NCI-H526 (cell line): ENCODE results near the gene TMEM170B.
A peak's percentile ranks its signal among the peaks of the same experiment; 100 is the strongest.

Experiments
- DNase-seq, 2 experiments: peaks; one replicate each; lab custom pipeline; 2025; lab: John Stamatoyannopoulos, UW

TMEM170B gene, protein sequence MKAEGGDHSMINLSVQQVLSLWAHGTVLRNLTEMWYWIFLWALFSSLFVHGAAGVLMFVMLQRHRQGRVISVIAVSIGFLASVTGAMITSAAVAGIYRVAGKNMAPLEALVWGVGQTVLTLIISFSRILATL

DNA sequence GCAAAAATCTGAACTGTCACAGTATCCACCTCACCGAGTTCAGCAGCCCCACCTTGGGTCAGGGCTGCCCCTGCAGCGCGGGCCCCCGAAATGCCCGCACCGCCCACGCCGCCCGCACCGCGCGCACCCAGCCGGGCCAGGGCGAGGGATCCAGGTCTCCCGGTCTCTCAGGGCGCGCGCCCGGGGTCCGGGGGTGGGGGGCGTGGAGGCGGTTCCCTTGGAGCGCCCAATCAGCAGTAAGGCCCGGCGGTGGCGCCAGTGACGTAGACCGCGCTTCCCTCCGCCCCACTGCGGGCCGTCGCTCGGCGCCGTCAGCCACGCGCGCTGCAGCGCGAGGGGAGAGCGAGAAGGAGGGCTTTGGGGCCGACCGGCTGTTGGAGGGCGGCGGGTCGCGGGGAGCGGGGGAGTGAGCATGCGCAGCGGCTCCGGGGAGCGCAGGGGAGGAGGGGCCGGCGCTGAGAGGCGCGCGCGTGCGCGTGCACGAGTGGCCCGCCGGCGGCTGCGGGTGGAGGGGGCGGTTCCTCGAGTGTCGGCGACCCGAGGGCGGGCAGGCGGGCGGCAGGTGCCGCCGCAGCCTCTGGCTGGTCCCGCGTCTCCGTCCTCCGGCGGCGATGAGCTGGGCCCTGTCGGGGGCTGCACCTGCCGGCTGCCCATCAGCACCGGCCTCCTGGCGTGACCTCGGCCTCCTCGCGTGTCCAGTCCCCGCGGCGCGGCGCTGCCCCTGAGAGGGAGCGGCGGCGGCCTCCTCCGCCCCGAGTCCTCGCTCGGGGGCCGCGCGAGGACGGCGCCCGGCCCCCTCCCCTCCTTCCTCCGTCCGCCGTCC is at the start of gene TMEM170B:
Gene TMEM170B (plus strand): TSS at position 521 of the 823 bp plus-strand sequence. CDS start 529 bp downstream, outside the sequence.
- DNase-seq = peak; percentile 92 to 98

DNA sequence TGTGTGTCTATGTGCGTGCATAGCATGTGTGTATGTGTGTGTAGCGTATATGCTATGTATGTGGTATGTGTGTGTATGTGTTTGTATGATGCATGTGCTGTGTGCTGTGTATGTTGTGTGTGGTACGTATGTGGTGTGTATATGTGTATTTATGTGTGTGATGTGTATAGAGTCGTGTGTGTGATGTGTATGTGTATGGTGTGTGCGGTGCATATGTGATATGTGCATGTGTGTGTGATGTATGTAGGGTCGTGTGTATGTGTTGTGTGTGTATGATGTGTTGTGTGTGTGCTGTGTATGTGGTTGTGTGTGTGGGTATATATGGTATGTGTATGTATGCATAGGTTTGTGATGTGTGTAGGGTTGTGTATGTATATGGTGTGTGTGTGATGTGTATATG is 46.6 kb upstream of the TMEM170B start:
- no peak for DNase-seq

DNA sequence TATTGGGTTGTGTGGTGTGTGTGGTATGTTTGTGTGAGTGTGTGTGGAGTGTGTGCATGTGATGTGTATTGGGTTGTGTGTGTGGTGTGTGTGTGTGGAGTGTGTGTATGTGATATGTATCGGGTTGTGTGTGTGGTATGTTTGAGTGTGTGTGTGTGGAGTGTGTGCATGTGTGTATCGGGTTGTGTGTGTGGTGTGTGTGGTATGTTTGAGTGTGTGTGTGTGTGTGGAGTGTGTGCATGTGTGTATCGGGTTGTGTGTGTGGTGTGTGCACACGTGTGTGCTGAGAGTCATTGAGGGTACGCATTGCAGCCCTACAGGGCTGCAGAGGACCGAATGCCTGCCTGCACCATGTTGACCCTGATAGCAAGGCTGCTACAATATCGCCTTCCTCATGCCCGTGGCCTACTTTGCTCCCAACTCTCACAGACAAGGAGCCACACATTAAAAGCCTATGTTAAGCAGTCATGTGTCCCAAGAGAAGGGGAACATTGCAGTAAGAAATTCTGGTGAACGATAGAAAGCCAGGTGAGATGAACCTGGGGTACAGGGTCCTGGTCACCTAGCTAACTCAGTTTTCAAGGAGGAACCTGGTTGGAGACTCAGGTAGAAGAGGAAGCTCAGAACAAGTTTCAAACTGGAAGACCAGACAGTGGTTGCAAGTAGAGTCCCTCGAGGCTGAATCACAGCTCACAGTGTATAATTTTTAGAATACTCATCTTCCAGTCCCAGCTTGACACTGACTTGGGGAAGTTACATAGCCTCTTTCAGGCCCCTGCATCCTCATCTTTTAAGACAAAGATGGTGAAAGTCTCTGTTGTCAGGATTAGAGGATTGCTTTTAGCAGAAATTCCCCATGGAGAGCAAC is 45.7 kb upstream of the TMEM170B start:
- no peak for DNase-seq

DNA sequence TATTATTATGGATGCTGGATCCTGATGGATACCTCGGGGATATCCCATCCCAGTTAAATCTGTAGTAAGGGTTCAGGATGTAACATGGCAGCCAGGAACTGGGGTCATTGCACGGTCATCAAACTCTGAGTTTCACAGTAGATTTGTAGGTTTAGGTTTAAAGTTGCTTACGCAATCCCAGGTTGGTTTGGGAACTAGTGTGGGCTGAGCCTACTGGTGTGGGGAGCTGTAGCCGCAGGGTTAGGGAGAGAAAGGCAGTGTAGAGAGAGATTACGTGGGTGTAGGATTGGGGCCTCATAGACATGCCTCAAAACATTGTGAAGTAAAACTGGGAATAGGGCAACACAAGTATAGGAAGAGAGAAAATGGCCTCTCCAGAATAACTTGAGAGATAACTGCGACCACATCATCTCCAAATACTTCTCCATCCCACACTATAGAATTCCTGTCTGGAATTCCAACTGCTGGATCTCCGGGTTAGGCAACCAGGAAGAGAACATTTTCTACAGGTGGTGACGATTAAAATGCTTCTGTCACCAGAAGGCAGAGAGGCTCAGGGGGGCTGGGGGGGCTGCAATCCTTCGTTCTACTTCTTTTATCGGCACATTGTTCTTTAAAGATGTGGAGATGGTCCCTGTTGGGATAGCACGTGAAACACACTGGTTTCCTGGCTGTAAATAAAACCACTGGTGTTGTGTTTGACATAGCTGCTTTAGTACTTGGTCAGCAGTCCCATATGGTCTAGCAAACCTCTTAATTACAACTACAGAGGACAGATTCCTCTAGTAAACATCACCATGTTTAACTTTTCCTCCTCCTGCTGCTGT is 44.9 kb upstream of the TMEM170B start:
- DNase-seq = no peak

DNA sequence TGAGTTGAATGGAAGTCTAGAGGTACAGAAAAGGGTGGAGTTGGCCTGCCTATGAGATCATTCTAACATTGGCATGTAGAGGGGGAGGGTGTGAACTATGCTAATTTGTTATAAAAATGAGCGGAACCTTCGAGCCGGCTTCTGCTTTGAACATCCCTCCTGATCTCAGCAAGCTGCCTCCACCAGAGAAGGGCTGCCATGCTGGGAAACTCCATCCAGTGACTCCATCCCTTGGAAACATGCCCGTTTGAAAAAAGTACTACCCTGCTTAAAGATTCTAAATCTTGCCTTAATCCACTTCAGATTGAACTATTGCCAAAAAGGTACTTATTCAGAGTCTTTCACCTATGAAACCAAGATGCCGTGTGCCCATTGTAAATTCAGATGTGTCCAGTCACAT is 43.6 kb upstream of the TMEM170B start:
- no peak for DNase-seq

DNA sequence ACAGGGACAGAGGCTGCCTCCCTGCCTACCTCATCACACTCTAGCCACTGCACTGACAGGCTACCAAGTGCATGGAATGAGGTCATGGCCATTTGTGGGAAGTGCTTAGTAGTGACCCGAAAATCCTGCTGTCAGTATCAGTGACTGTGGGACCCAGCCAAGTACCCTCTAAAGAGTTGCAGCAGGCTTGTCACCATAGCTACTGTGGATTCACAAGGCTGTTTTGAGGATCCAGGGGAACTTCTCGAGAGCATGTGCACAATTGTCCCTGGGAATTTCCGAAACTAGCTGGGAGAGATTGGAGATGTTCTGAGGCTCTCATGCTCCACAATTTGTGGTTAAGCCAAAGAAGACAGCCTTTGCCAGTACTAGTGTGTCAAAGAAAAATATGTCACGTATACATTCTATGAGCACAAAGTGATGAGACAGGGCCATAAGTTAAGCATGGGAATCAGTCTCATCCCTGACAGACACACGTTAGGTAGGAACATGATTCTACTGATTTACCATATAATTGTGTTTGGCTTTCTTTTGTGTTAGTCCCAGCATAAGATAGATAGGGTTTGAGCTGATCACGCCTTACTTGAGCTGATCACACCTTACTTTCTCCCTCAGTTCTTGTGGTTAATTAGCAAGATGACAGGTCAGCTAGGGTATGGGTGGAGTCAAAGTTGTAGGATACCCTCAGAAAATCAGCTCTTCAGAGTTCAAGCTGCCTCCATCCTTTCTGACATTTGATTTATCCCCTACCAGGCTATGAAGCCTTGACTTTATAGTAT is 42.6 kb upstream of the TMEM170B start:
- no peak for DNase-seq

DNA sequence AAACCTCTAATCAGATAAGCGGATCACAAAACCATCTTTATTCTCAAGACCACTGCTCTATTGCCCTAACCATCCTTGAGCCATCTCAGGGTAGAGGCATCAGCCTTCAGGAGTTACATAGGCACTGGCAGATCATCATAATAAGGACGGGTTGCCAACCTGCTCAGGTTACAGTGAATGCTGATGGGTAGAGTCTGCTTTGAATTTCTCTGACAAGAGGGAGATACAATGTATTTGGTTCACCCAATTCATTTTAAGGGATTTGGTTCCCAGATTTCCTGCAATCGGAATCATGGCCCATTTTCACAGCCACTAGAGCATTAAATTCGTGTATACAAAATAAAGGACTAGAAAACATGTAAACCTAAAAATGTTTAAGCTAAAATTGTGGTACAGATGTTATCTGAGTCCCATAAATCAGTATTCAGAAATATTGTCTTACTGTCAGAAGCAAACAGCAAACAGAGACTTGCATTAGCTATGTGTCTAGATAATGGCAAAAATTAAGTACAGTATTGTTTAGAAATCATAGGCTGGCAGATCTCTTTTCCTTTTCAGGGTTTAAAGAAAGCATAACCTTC is 41.9 kb upstream of the TMEM170B start:
- DNase-seq = peak in 1 of 2 experiments; percentile 39

DNA sequence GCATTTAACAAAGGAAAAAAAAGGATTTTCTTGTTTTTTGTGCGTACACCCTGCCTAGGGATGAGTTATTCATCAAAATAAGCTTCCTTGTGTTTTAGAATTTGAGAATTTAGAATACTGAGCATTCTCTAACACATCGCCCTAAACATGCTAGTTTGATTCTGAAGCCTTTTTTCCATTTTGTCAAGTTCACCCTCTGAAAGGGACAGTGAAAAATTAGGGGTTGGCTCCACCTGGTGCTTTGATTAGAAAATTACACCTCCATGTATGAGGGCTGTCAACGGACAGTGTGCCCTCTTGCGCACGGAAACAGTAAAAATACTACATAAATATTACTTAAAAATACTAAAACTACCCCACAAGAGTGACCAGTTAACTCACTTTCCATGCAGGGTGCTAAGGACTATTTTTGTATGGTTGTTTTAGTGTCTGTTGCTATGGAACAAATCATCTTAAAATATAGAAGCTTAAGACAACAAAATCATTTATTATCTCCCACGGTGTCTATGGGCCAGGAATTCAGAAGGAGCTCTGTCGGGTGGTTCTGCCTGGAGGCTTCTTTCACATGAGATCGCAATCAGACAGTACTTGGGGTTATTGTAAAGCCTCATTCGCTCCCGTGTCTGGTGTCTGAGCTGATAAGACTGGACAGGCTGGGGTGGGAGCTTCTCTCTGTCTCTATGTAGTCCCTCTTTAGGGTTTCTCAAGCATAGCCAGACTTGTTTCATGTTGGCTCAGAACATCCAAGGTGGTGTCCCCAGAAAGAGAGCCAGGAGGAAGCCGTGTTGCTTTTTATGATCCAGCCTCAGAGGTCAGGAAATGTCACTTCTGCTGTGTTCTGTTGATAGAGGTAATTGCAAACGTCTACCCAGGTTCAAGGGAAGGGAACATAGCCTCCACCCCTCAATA is 41.1 kb upstream of the TMEM170B start:
- peak; percentile 38 to 81 for DNase-seq

DNA sequence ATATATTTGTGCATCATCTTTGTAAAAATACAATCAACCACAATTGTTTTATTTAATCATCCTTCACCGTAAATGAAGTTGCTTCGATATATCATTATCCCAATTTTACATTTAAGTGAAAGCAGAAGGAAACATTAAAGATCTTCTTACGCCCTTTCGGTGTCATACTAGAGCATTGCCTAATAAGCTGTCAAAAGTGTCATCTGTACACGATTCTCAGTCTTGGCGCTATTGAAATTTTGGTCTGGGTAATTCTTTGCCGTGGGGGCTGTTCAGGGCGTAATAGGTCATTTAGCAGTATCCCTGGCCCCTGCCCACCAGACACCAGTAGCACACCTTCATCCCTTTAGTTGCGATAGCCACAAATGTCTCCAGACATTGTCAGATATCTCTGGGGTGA is 40.4 kb upstream of the TMEM170B start:
- DNase-seq = no peak

DNA sequence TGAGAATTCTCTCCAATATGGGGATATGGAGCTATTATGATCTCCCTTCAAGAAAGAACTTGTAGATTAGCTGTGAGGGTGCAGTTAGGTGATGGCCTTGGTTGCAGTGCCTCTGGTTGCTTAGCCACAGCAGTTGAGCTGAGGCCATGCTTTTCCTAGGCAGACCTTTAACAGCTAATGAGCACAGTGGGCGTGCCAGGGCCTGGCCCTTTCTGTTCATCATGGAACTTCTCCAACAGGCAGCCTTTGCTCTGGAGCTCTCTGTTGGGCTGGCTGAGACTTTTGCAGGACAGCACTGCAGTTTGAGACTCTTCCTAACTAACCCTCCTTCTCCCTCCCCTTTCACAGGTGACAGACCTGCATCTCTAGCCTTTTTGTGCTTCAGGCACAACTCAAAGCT is 39.7 kb upstream of the TMEM170B start:
- peak in 1 of 2 experiments; percentile 36 for DNase-seq

DNA sequence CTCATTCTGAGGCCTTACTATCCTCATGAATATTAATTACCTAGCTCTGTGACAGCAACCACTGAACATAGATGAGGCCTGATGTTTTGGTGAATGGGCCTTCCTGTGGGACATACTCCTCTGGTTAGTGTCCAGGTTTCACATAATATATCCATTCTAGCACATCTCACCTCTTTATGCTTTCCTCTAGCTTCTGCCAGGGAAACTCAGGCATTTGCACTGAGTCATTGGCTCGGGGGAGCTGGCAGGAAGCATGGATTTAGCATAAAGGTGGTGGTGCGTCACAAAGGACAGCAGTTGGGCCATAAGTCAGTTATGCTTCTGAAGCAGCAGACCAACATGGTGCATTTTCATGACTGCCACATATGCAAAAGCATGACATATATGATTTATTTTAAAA is 37.5 kb upstream of the TMEM170B start:
- peak in 1 of 2 experiments; percentile 6 for DNase-seq

DNA sequence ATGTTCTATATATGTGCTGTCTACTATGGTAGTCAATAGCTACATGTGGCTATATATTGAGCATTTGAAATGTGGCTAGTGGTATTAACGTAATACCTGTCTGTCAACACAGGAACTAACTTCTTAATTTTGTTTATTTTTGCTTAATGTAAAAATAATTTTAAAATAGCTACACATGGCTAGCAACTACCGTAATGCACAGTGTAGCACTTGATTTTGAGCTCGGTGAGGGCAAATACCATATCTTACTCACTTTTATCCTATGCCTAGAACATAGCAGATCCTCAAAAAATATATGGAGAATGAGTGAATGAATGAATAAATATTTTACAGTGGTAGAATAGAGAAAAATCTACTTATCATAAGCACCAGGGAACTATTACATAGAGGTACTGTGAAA is 28.1 kb upstream of the TMEM170B start:
- DNase-seq = no peak

DNA sequence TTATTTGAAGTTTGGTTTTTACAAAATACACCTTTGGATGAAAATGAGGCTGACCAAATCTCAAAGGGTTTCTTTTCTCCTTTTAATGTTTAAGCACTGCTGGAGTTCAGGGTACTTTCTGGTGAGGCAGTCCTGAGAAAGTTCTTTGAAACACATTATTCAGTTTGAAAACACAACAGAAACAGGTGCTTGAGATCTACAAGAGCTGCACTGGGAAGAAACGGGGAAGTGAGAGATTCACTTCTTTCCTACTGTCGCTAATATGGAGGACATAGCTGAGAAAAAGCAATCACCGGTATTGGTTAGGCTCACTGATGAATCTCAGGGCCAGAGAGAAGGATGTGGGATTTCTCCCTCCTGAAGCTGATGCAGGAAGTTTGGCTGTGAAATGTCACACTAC is 22.9 kb upstream of the TMEM170B start:
- no peak for DNase-seq

DNA sequence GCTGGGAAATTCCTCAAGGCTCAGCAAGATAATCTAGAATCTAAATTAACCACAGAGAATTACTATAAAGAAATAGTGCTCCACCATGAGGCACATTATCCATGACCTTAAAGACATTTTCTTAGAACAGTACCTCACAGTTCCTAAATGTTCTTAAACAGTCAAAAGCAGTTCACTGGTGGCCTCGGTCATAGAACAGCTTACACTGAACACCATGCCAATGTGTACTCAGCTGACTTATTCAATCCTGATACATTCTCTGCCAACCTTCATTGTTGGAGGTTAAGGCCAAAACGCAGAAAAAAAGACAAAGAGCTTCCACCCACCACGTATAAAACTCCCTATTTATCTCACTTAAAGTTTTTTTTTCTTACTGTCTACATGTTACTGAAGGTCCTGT is 21.8 kb upstream of the TMEM170B start:
- DNase-seq = no peak

DNA sequence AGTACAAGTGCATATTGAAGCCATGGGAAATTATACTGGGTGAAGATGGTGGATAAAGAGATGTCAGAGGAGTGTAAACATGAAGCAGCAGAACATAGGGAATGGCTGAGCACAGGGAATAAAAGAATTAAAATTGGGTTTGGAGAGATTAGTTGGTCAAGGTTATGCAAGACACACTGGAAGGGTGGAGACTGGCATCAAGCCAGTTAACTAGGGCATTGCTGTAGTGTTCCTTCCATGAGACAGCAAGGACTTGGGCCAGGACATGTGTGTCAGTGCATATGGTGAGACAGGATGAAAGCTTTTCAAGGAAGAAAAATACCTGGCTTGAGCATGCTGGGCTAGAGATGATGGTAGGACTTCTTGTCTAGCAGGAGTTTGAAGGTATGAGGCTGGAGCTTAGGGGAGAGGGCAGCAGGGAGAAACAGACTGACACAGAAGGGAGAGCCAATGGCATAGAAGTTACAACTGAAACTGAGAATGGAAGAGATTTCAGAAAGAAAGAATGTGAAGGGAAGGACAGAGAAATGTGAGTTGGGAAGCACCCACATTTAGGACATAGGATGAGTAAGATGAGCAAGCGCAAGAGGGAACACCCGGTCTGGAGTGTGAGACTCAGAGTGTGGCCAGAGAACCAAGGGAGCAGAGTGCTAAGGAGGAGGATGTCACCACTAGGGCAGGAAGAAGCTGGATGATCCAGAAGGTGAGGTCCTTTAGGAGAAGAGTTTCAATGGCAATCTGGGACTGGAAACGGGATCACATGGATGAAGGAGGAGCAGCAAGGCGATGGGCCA is 14.5 kb upstream of the TMEM170B start:
- DNase-seq = no peak

DNA sequence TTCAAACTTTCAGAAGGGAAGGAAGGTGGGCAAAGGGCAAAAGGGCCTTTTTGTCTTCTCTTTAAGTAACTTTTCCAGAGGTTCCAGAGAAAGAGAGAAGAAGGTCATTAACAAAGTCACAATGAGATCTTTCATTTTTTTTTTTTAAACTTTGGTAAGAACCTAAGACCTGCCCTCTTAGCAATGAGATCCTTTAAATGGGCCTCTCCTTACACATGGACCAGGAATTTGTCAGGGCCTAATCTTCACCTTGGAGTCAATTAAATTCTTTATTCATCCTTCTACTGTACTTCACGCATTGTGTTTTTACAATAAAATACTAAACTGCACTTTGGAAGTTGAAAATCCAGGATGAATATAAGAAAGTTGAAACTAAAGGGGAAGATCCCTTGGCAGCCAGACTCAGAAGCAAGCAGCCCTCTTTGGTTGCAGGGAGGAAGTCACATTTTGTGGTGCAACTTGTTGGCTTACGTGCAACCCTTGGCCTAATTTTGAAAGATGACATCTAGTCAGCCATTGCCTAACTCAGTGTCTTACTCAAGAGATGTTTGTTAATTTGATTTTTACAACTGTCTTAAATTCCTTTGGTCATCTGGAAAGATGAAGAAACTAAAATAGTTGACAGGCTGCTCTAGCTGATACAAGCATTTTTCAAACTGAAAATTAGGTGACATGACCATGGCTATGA is 11.9 kb upstream of the TMEM170B start:
- DNase-seq = no peak

DNA sequence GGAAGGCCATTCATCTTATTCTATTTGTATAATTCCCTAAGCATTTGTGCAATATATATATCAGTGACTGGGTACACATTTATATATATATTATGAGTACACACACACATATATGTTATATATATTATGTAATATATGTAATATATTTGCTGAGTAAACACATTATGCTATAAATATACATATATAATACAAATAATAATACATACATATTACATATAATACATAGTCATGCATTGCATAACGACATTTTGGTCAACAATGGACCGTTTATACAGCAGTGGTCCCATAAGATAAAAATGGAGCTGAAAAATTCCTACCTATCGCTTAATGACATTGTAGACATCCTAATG is 11.4 kb upstream of the TMEM170B start:
- DNase-seq = no peak

DNA sequence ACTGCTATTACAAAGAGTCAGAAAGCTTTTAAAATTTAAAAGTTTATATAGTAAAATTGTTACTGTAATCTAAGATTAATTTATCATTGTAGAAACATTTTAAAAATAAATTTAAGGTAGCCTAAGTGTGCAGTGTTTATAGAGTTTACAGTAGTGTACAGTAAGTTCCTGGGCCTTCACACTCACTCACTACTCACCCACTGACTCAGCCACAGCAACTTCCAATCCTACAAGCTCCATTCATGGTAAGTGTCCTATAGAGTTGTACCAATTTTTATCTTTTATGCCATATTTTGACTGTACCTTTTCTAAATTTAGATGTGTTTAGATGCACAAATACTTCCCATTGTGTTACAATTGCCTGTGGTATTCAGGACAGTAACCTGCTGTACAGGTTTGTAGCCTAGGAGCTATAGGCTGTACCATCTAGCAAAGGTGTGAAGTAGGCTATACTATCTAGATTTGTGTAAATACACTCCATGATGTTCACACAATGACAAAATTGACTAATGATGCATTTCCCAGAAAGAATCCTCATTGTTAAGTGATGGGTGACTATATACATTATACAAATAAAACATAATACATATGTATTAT is 10.2 kb upstream of the TMEM170B start:
- DNase-seq = no peak
